Heart left ventricle (tissue), 13 donors: ENCODE results near the gene TLX2.

Experiments used
- POLR2A ChIP-seq, 2 donors: fragments of 450-650 bp; IDR thresholded peaks; one replicate each; pipeline ENCODE4 v1.6.1; 2017; ENCODE audit warnings: antibody characterized with exemption in 2 of 2, mild to moderate bottlenecking in 2 of 2, moderate library complexity in 2 of 2
- TF ChIP-seq, protein P1 (sequence below), 12 donors: fragments of 200-600 bp; sonication (generic) in 4 of 12; IDR thresholded peaks; one replicate each; pipeline versions ENCODE4 v1.5.0 to v1.8.0; 2018 to 2022; ENCODE audit warnings: antibody characterized with exemption in 12 of 12, mild to moderate bottlenecking in 5 of 12
- donor health status: ischemic (EF 13 %, LVEDD 7.1; RV severe dilation, severe dysfunction).
- donor health status: DM: no; HTN: yes; CAD: no.
- donor health status: DM: no; HTN: no; CAD: no.
- donor health status: ischemic (EF 25% LVEDD 6.9; RV normal size, moderate dysfunction).
- donor health status: ischemic (EF 25% LVEDD 5.7; RV mildly dilated, moderate dysfunction).
- donor health status: ischemic (EF 35%, LVEDD 5.7; RV mildly dilated, moderate dysfunction).
- donor health status: nonischemic (EF 11% LVEDD 7.7; RV severe dilation, severe dysfunction).
- donor health status: DM: yes; HTN: yes; CAD: no.
- donor health status: PGD.
- donor health status: ischemic (EF 29% LVEDD 5.4; RV normal size, mild dysfunction).
- donor health status: nonischemic (EF 23%, LVEDD 6.1; RV moderate dilation, normal function).

- TF ChIP-seq POLR2A (IDR thresholded peaks at IDR 0.05) = no peak
- TF ChIP-seq, protein P1, sequence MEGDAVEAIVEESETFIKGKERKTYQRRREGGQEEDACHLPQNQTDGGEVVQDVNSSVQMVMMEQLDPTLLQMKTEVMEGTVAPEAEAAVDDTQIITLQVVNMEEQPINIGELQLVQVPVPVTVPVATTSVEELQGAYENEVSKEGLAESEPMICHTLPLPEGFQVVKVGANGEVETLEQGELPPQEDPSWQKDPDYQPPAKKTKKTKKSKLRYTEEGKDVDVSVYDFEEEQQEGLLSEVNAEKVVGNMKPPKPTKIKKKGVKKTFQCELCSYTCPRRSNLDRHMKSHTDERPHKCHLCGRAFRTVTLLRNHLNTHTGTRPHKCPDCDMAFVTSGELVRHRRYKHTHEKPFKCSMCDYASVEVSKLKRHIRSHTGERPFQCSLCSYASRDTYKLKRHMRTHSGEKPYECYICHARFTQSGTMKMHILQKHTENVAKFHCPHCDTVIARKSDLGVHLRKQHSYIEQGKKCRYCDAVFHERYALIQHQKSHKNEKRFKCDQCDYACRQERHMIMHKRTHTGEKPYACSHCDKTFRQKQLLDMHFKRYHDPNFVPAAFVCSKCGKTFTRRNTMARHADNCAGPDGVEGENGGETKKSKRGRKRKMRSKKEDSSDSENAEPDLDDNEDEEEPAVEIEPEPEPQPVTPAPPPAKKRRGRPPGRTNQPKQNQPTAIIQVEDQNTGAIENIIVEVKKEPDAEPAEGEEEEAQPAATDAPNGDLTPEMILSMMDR (IDR thresholded peaks at IDR 0.05) = no peak
Measured at GRCh38 chr2:74510272-74510671, 4.0 kb upstream of the TLX2 start.
